HL-60 (cell line): ENCODE results near the gene HMCN2.
A peak's percentile ranks its signal among the peaks of the same experiment; 100 is the strongest.

ENCODE experiments used
- DNase-seq, 2 experiments: peaks; one replicate each; pipeline ENCODE4 v3.0.0-alpha.2; 2010 to 2020; ENCODE audit warnings: low read depth in 1 of 2, low spot score in 1 of 2
- H3K27ac ChIP-seq: fragments of 250-450 bp; sonication (Bioruptor Pico); replicated peaks from 2 replicates; pipeline ENCODE4 v1.5.1; 2020; ENCODE audit warnings: mild to moderate bottlenecking, moderate library complexity
- H3K27me3 ChIP-seq: fragments of 250-450 bp; sonication (Bioruptor Pico); 2 replicates; pipeline ENCODE4 v1.5.1; 2021; ENCODE audit warnings: mild to moderate bottlenecking, moderate library complexity; ENCODE audit not compliant: insufficient read depth, poor library complexity, severe bottlenecking
- H3K4me3 ChIP-seq: replicated peaks from 2 replicates; pipeline ENCODE4 v1.5.1; 2011; ENCODE audit warnings: mild to moderate bottlenecking, control low read depth, low read length; ENCODE audit not compliant: insufficient read depth
- CTCF ChIP-seq: IDR thresholded peaks from one replicate; pipeline ENCODE4 v1.5.1; 2011; ENCODE audit warnings: low read length, control low read depth, inconsistent platforms; ENCODE audit not compliant: insufficient read depth
- GABPA ChIP-seq: IDR thresholded peaks from 2 replicates; pipeline ENCODE4 v1.6.1; 2012; ENCODE audit warnings: low read depth
- POLR2AphosphoS5 ChIP-seq: IDR thresholded peaks from 2 replicates; pipeline ENCODE4 v1.6.1; 2012; ENCODE audit warnings: low read depth
- REST ChIP-seq: IDR thresholded peaks from 2 replicates; pipeline ENCODE4 v1.6.1; 2012; ENCODE audit warnings: low read depth; ENCODE audit not compliant: insufficient replicate concordance
- SPI1 ChIP-seq: IDR thresholded peaks from 2 replicates; pipeline ENCODE4 v1.6.1; 2012; ENCODE audit warnings: low read depth, mild to moderate bottlenecking, borderline replicate concordance

The HMCN2 gene

GRCh38 chr9:130451004-130451390 is 185.4 kb downstream of the HMCN2 start:
- no peaks in the 10 kb centered on the region for H3K27me3 ChIP-seq
- H3K27ac ChIP-seq, result no peak overlapping the region
- no peak overlapping the region for H3K4me3 ChIP-seq
- no peak for TF ChIP-seq SPI1
- no peak for TF ChIP-seq GABPA
- TF ChIP-seq POLR2AphosphoS5, result no peak; the same call in 1 of the 2 replicates
- TF ChIP-seq REST, result no peak
- no peak for TF ChIP-seq CTCF
- DNase-seq, result no peak

- Histone ChIP-seq H3K27me3 (no peaks in the 10 kb centered on the region), H3K4me3 (no peak overlapping the region), H3K27ac (no peak overlapping the region)
- TF ChIP-seq SPI1 (no peak), CTCF (peak; percentile 31)
- no peak for DNase-seq
Observed at GRCh38 chr9:130451509-130452388, 186.2 kb downstream of the HMCN2 start.

- DNase-seq, result no peak
- H3K4me3 ChIP-seq, result no peak overlapping the region
- H3K27ac ChIP-seq, result no peak overlapping the region
- no peaks in the 10 kb centered on the region for H3K27me3 ChIP-seq
- TF ChIP-seq POLR2AphosphoS5 (no peak), CTCF (no peak), REST (no peak), GABPA (no peak), SPI1 (no peak)
Observed at GRCh38 chr9:130452835-130453234, 187.3 kb downstream of the HMCN2 start.

GRCh38 chr9:130453487-130453886 is 187.9 kb downstream of the HMCN2 start:
- H3K4me3 ChIP-seq, result no peak overlapping the region

More at GRCh38 chr9:130453487-130453886, 187.9 kb downstream of the HMCN2 start:
- Histone ChIP-seq H3K27ac (no peak overlapping the region), H3K27me3 (no peaks in the 10 kb centered on the region)
- DNase-seq, result no peak
- TF ChIP-seq POLR2AphosphoS5 (no peak), SPI1 (no peak), REST (no peak), CTCF (no peak), GABPA (no peak)
